Trophoblast cell (in vitro differentiated cells and primary cell): ENCODE measurements around the gene FAM149B1.

ENCODE experiments used
- DNase-seq, 2 donors: peaks; one replicate each; pipeline ENCODE4 v3.0.0-alpha.2; 2016
- H2AFZ ChIP-seq: 2 replicates; pipeline ENCODE4 v1.6.1; 2013; ENCODE audit warnings: low read length, moderate library complexity, mild to moderate bottlenecking; ENCODE audit not compliant: insufficient read depth, poor library complexity
- H2AK5ac ChIP-seq: 2 replicates; pipeline ENCODE4 v1.6.1; 2013; ENCODE audit warnings: mild to moderate bottlenecking, low read length
- H2BK120ac ChIP-seq: 2 replicates; pipeline ENCODE4 v1.6.1; 2013; ENCODE audit warnings: low read length, mild to moderate bottlenecking, moderate library complexity; ENCODE audit not compliant: insufficient read depth, poor library complexity
- H2BK12ac ChIP-seq: 2 replicates; pipeline ENCODE4 v1.6.1; 2013; ENCODE audit warnings: mild to moderate bottlenecking, low read length, moderate library complexity
- H2BK5ac ChIP-seq: 2 replicates; pipeline ENCODE4 v1.6.1; 2013; ENCODE audit warnings: low read length, low read depth, moderate library complexity, mild to moderate bottlenecking; ENCODE audit not compliant: poor library complexity
- H3K14ac ChIP-seq: 2 replicates; pipeline ENCODE4 v1.6.1; 2013; ENCODE audit warnings: mild to moderate bottlenecking, low read length
- H3K18ac ChIP-seq: 2 replicates; pipeline ENCODE4 v1.6.1; 2013; ENCODE audit warnings: mild to moderate bottlenecking, low read length
- H3K23ac ChIP-seq: 2 replicates; pipeline ENCODE4 v1.6.1; 2013; ENCODE audit warnings: low read length
- H3K27ac ChIP-seq: 2 replicates; pipeline ENCODE4 v1.5.1; 2013; ENCODE audit warnings: low read depth, mild to moderate bottlenecking, inconsistent platforms, low read length, moderate library complexity
- H3K27me3 ChIP-seq: 2 replicates; pipeline ENCODE4 v1.6.1; 2013; ENCODE audit warnings: inconsistent platforms, mild to moderate bottlenecking, low read length, moderate library complexity; ENCODE audit not compliant: insufficient read depth
- H3K36me3 ChIP-seq, 2 experiments: 1 replicate in 1 of 2; 2 replicates in 1 of 2; pipeline ENCODE4 v1.6.1; 2013; ENCODE audit warnings: low read length in 2 of 2, mild to moderate bottlenecking in 2 of 2, moderate library complexity in 1 of 2; ENCODE audit not compliant: insufficient read depth in 2 of 2, control insufficient read depth in 1 of 2
- H3K4ac ChIP-seq: 2 replicates; pipeline ENCODE4 v1.6.1; 2013; ENCODE audit warnings: low read depth, mild to moderate bottlenecking, low read length, moderate library complexity
- H3K4me1 ChIP-seq, 2 experiments: 1 replicate in 1 of 2; 2 replicates in 1 of 2; pipeline ENCODE4 v1.6.1; 2013; ENCODE audit warnings: low read length in 2 of 2, mild to moderate bottlenecking in 2 of 2, moderate library complexity in 1 of 2; ENCODE audit not compliant: insufficient read depth in 2 of 2, control insufficient read depth in 1 of 2
- H3K4me2 ChIP-seq: 2 replicates; pipeline ENCODE4 v1.6.1; 2013; ENCODE audit warnings: inconsistent platforms, mild to moderate bottlenecking, low read length, moderate library complexity
- H3K4me3 ChIP-seq: 2 replicates; pipeline ENCODE4 v1.5.1; 2013; ENCODE audit warnings: mild to moderate bottlenecking, low read depth, low read length, inconsistent platforms
- H3K79me1 ChIP-seq: one replicate; pipeline ENCODE4 v1.6.1; 2013; ENCODE audit warnings: low read length
- H3K79me2 ChIP-seq: 2 replicates; pipeline ENCODE4 v1.6.1; 2013; ENCODE audit warnings: low read length, mild to moderate bottlenecking; ENCODE audit not compliant: control insufficient read depth, insufficient read depth, poor library complexity
- H3K9ac ChIP-seq: 2 replicates; pipeline ENCODE4 v1.6.1; 2013; ENCODE audit warnings: mild to moderate bottlenecking, low read length
- H3K9me3 ChIP-seq: 2 replicates; pipeline ENCODE4 v1.6.1; 2013; ENCODE audit warnings: low read depth, mild to moderate bottlenecking, control low read depth, inconsistent platforms, low read length; ENCODE audit not compliant: insufficient read depth
- H4K12ac ChIP-seq: 2 replicates; pipeline ENCODE4 v1.6.1; 2013; ENCODE audit warnings: low read depth, mild to moderate bottlenecking, low read length, moderate library complexity
- H4K8ac ChIP-seq: 2 replicates; pipeline ENCODE4 v1.6.1; 2013; ENCODE audit warnings: low read depth, mild to moderate bottlenecking, low read length, moderate library complexity
- H4K91ac ChIP-seq: one replicate; pipeline ENCODE4 v1.6.1; 2013; ENCODE audit warnings: low read depth, mild to moderate bottlenecking, low read length, moderate library complexity
- WGBS: extraction: QIAGEN DNeasy Blood & Tissue Kit; methylation state at CpG from one replicate; pipeline ENCODE4 v1.1.7; 2013; ENCODE audit warnings: missing lambda C conversion rate; ENCODE audit not compliant: insufficient read length, insufficient coverage; ENCODE audit errors: extremely low coverage; 5-methylcytosine and 5-hydroxymethylcytosine counted together

The FAM149B1 gene

DNA sequence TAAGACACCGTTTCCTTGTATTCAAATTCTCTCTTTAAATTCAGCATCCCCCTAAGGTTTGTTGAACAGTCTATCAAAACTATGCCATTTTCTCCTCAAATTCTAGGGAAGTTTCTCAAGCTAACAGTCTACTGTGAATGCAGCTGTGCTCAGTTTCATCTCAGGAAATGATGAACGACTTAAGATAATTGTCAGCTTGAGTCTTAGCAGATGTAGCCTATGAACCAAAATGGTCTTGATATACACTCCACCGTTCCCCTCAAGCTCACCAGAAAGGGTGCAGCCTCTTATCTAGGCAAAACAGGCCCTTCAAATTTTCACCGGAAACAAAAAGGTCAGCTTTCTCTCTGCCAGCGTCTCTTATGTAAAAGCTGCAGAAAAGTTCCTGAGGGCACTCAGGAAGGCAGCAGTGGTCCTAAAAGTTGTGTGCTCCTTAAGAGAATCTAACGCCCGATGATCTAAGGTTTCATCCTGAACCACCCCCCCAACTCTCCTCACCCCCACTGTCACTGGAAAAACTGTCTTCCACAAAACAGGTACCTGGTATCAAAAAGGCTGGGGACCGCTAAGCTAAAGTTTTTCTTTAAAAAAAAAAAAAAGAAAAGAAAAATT, 77.1 kb downstream of the FAM149B1 start:
- no peak overlapping the region for H4K8ac ChIP-seq
- H2AK5ac ChIP-seq = no peak overlapping the region
- no peak overlapping the region for H2BK5ac ChIP-seq
- H3K36me3 ChIP-seq = peaks cover 14 to 27% of the 10 kb centered on the region in 2 experiments
- H3K27ac ChIP-seq = no peak overlapping the region
- H2BK120ac ChIP-seq = no peak overlapping the region
- no peak overlapping the region for H3K4me3 ChIP-seq
- no peak overlapping the region for H3K9ac ChIP-seq
- no peaks in the 10 kb centered on the region for H3K9me3 ChIP-seq
- H4K12ac ChIP-seq = no peak overlapping the region
- no CpG with 5 or more reads among the region's 8 CpGs for WGBS
- no peak overlapping the region for H2AFZ ChIP-seq
- no peak for DNase-seq
- no peak overlapping the region for H2BK12ac ChIP-seq
- no peak overlapping the region for H3K23ac ChIP-seq
- H3K18ac ChIP-seq = no peak overlapping the region
- peak overlapping the region; percentile 64 for H3K4me2 ChIP-seq
- no peak overlapping the region for H3K14ac ChIP-seq
- peaks cover 4% of the 10 kb centered on the region for H3K79me2 ChIP-seq
- H3K27me3 ChIP-seq = no peaks in the 10 kb centered on the region
- H3K79me1 ChIP-seq = peaks cover 5% of the 10 kb centered on the region
- H3K4me1 ChIP-seq = peaks cover 2% of the 10 kb centered on the region in 2 experiments
- H4K91ac ChIP-seq = no peak overlapping the region
- peak overlapping the region; percentile 13 for H3K4ac ChIP-seq

DNA sequence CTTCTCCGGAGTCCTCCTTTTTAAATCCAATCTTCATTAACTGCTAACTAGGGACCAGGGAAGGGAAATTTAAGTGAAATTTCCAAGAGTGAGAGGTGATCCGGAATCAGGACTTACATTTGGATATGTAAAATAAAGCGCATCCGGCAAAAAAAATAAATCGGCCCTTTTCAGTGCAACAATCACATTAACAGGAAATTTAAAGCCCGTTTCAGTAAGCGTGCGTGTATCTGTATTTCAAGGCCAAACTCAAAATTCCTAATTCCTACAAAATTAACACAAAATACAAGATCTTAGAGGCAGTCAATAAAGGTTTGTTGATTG, 78.4 kb downstream of the FAM149B1 start:
- Histone ChIP-seq H4K91ac (no peak overlapping the region), H3K23ac (no peak overlapping the region), H3K4me1 (peaks cover 2% of the 10 kb centered on the region in 2 experiments), H2BK120ac (no peak overlapping the region), H3K9me3 (no peaks in the 10 kb centered on the region), H2BK12ac (no peak overlapping the region), H3K27ac (peak overlapping the region; percentile 97), H3K4ac (no peak overlapping the region), H3K27me3 (no peaks in the 10 kb centered on the region), H3K4me2 (peak overlapping the region; percentile 51), H4K8ac (no peak overlapping the region), H3K9ac (peak overlapping the region; percentile 90), H3K36me3 (peaks cover 12 to 26% of the 10 kb centered on the region in 2 experiments), H2AFZ (no peak overlapping the region), H3K79me2 (peaks cover 4% of the 10 kb centered on the region), H2AK5ac (no peak overlapping the region), H3K4me3 (no peak overlapping the region), H3K79me1 (peaks cover 5% of the 10 kb centered on the region), H3K14ac (no peak overlapping the region), H3K18ac (no peak overlapping the region), H4K12ac (no peak overlapping the region), H2BK5ac (no peak overlapping the region)
- no peak for DNase-seq
- WGBS = no CpG with 5 or more reads among the region's 8 CpGs

DNA sequence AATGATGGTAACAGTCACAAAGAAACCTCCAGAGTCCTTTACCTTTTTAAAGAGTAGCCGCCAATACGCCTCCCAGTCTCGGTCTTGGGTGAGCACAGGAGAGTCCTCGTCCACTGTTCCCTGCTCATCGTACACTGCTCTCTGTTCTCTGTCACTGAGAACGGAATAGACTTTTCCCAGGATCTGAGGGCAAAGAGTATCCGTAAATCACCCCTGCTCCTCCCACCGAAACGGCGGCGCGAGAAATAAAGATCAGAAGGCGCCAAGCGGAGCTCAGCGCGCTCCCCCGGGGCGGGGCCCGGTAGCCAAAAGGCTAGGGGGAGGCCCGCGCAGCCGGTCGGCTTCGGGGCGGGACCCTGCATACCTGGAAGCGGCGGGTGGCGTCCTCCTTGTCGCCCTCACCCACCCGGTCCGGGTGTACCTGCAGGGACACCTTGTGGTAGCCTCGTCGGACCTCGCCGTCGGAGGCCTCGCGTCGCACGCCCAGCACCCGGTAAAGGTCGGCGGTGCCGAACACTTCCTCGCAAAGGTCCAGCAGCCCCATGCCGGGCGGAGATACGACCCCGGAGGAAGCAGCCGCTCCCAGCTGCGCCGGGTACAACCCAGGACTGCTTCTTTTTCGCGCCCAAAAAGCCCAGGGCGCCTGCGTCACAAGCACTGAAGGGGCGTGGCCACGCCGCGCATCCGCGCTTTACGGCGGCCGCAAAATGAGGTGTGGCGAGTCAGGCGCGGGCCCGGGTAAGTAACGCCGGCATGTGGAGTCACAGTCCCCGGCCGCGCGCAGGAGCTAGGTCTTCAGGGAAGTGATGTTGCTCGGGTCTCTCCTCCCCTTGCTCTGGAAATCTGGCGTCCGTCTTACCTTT, 79.0 kb downstream of the FAM149B1 start, which contains the start of gene DNAJC9:
Gene DNAJC9, minus strand, starts transcription at position 610 of the 863 bp plus-strand sequence. Its CDS starts 66 bp downstream, at position 544.
- Histone ChIP-seq H3K4me1 (peaks cover 7% of the 10 kb centered on the region in 2 experiments), H2BK120ac (peak within 1 kb of the TSS; percentile 83), H2BK12ac (no peak within 1 kb of the TSS), H3K27ac (peak within 1 kb of the TSS; percentile 97), H2AK5ac (peak within 1 kb of the TSS; percentile 85), H3K14ac (peak within 1 kb of the TSS; percentile 43), H3K36me3 (peaks cover 12 to 26% of the 10 kb centered on the region in 2 experiments), H2BK5ac (peak within 1 kb of the TSS; percentile 83), H3K79me1 (peaks cover 5% of the 10 kb centered on the region), H3K79me2 (peaks cover 9% of the 10 kb centered on the region), H3K9me3 (no peaks in the 10 kb centered on the region), H3K18ac (peak within 1 kb of the TSS; percentile 97), H3K27me3 (no peaks in the 10 kb centered on the region), H4K12ac (peak within 1 kb of the TSS; percentile 95), H4K91ac (peak within 1 kb of the TSS; percentile 87), H3K9ac (peak within 1 kb of the TSS; percentile 90), H3K4me2 (peak within 1 kb of the TSS; percentile 51), H3K23ac (no peak within 1 kb of the TSS), H4K8ac (peak within 1 kb of the TSS; percentile 94), H3K4ac (no peak within 1 kb of the TSS), H3K4me3 (peak within 1 kb of the TSS; percentile 89), H2AFZ (peak within 1 kb of the TSS; percentile 95)
- DNase-seq = peak; percentile 93 to 99
- no CpG with 5 or more reads among the region's 78 CpGs for WGBS

DNA sequence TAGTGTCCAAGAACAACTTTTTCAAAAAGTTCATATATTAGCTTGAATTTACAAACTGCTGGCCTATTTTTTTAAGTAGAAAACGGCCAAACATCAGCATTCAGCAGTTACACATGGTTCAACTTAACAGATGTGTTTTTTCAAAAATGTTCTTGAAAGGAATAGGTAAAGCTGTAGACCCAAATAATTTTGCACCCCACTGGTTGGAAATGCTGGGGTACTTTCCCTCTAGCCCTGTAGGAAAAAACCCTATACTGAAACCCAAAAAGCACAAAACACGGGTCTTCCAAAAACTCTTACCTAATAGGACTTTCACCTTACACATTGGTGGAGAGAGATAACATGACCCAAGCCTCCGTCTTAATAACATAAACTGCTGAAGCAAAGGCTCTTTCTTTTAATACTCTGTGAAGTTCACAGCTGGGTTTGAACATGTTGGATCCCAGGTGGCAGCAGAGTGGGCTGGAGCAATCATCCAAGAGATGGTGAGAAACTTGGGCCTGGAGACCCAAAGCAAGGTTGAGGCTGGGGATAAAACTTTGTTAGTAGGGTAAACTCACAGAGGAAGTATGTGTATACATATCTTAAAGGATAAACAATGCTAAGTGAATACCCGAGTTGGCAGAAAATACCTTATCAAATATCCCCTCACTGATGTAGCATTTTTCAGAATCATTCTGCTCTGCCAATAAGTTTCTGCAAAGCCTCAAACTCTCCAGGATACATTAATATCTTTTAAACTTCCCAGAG, 79.8 kb downstream of the FAM149B1 start:
- Histone ChIP-seq H4K8ac (peak overlapping the region; percentile 84), H2AFZ (no peak overlapping the region)
- WGBS = no CpG with 5 or more reads among the region's 4 CpGs

More for the DNA sequence above, 79.8 kb downstream of the FAM149B1 start:
- Histone ChIP-seq H2BK5ac (peak overlapping the region; percentile 9), H3K4me3 (no peak overlapping the region), H3K9me3 (no peaks in the 10 kb centered on the region), H3K4me1 (peaks cover 7% of the 10 kb centered on the region in 2 experiments), H3K4me2 (peak overlapping the region; percentile 51), H3K9ac (peak overlapping the region; percentile 61), H2BK12ac (no peak overlapping the region), H3K4ac (no peak overlapping the region), H3K79me1 (peaks cover 8% of the 10 kb centered on the region), H3K27me3 (no peaks in the 10 kb centered on the region), H2AK5ac (no peak overlapping the region), H3K36me3 (peaks cover 12 to 26% of the 10 kb centered on the region in 2 experiments), H3K18ac (no peak overlapping the region), H3K27ac (peak overlapping the region; percentile 97), H3K23ac (no peak overlapping the region), H3K14ac (no peak overlapping the region), H4K12ac (peak overlapping the region; percentile 50), H3K79me2 (peaks cover 13% of the 10 kb centered on the region), H4K91ac (no peak overlapping the region), H2BK120ac (peak overlapping the region; percentile 39)
- no peak for DNase-seq
